ENCODE data around the gene C17orf107.
"Not testable (repeated sequence)": the region's sequence is repeated elsewhere in the genome, so short reads cannot be mapped to it uniquely, and the experiment has no call there.

The C17orf107 gene

GRCh38 chr17:4899341-4900230 lies at the start of gene C17orf107:
Gene C17orf107 (plus strand): TSS chr17:4899536. CDS start chr17:4899763, 227 bp downstream.
- peak in 1 of 2 experiments; percentile 42 for DNase-seq

- no peak for DNase-seq
Measured at GRCh38 chr17:4850246-4850645, 49.1 kb upstream of the C17orf107 start.

GRCh38 chr17:4851084-4851483 lies 48.3 kb upstream of the C17orf107 start:
- no peak for DNase-seq

GRCh38 chr17:4852567-4853207 lies 46.6 kb upstream of the C17orf107 start:
- DNase-seq: peak; percentile 41 to 47

- DNase-seq: no peak
Measured at GRCh38 chr17:4853208-4853671, 46.1 kb upstream of the C17orf107 start.

DNA sequence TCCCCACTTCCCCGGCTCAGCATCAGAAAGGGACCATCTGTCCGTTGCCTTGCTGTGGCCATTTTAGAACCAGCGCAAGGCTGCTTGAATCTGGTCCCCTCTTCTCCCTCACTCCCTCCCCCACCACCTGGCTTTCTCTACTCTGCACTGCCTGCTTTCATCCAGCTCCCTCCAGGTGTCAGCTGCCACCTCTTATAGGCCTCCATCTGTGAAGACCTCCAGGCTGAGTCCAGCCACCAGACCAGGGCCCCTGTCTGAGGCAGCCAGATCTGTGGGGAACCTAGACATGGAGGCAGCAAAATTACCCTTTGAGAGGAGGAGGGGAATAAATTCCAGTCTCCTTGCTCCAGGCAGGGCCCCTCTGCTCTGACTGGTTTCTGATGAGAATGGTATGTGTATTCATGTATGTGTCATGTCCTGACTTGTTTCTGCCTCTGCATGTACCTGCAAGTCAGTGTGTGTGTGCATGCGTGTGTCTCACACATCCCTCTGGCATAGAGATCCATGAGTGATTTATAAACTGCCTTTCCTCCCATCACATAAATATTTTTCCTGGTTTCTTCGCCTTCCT lies 45.1 kb upstream of the C17orf107 start:
- peak in 1 of 2 experiments; percentile 30 for DNase-seq

GRCh38 chr17:4856271-4856936 lies 42.9 kb upstream of the C17orf107 start:
- no peak for DNase-seq

GRCh38 chr17:4856937-4857314 lies 42.4 kb upstream of the C17orf107 start:
- DNase-seq: no peak

- not testable (repeated sequence) for DNase-seq
Measured at GRCh38 chr17:4857347-4857746, 42.0 kb upstream of the C17orf107 start.

GRCh38 chr17:4858068-4858881 lies 41.1 kb upstream of the C17orf107 start:
- no peak for DNase-seq

DNA sequence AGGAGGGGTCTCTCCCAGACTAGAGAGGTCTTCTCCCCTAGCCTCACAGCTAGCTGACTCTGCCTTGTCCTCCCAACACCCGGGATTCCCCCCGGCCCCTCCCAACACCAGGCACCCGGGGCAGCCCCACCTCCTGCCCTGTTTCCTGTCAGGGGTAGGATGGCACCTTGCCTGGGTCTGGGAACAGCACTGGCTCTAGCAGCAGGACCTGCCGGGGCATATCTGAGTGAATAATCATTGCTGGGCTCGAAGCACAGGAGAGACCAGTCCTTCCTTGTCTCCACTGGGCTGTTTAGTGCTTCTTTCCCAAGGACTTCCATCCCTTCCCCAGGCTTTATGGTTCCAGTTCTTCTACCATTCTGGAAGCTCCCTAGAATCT lies 40.5 kb upstream of the C17orf107 start:
- no peak for DNase-seq

DNA sequence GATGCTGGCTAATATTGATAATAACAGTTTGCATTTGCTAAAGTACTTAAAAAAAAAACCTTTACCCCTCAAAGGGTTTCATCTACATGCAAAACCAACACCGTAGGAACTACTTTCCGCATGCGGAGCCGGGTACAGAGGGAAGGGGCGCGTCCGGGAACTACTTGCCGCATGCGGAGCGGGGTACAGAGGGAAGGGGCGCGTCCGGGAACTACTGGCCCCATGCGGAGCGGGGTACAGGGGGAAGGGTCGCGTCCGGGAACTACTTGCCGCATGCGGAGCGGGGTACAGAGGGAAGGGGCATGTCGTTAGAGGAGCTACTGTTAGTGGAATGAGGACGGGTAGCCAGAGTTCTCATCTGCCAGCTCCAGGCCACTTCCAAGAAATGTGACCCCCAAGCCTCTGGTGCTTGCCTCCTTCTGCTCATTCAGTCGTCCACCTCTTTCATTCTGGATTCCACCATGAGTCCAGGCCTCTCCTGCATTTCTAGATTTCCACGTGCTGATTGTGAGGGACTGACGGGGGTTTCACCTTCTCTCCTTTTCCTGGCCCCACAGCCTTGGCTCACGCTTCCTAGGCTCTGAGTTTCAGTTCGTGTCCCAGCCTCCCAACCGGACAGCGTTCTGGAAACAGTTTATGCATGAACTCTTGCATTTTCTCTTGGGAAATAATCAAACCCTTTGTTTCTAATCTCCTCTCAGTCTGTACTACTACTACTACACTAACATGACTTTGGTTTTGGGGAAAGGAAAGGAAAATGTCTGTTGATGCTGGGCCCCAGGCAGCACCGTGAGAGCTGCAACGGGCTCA lies 39.3 kb upstream of the C17orf107 start:
- no peak for DNase-seq

GRCh38 chr17:4860651-4861050 lies 38.7 kb upstream of the C17orf107 start:
- no peak for DNase-seq

GRCh38 chr17:4861052-4861451 lies 38.3 kb upstream of the C17orf107 start:
- DNase-seq: no peak

DNA sequence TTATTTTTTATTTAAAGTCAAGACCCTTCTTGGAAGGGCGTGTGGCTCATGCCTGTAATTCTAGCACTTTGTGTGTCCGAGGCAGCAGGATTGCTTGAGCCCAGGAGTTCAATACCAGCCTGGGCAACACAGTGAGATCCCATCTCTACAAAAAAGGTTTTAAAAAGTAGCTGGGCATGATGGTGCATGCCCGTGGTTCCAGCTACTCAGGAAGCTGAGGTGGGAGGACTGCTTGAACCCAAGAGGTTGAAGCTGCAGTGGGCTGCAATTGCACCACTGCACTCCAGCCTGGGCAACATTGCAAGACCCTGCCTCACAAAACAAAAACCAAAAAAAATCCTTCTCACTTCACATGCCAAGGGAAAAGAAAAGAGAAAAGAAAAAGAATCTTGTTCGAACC lies 36.6 kb upstream of the C17orf107 start:
- DNase-seq: no peak

GRCh38 chr17:4863321-4863720 lies 36.0 kb upstream of the C17orf107 start:
- no peak for DNase-seq

DNA sequence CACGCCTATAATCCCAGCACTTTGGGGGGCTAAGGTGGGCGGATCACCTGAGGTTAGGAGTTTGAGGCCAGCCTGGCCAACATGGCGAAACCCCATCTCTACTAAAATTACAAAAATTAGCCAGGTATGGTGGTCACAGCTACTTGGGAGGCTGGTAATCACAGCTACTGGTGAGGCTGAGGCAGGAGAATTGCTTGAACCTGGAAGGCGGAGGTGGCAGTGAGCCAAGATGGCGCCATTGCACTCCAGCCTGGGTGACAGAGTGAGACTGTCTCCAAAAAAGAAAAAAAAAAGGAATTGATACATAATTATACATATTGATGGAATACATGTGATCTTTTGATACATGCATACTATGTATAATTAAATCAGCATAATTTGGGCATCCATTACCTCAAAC lies 31.8 kb upstream of the C17orf107 start:
- DNase-seq: not testable (repeated sequence)

- DNase-seq: not testable (repeated sequence)
Measured at GRCh38 chr17:4869058-4869998, 30.0 kb upstream of the C17orf107 start.

GRCh38 chr17:4870855-4871254 lies 28.5 kb upstream of the C17orf107 start:
- DNase-seq: no peak

DNA sequence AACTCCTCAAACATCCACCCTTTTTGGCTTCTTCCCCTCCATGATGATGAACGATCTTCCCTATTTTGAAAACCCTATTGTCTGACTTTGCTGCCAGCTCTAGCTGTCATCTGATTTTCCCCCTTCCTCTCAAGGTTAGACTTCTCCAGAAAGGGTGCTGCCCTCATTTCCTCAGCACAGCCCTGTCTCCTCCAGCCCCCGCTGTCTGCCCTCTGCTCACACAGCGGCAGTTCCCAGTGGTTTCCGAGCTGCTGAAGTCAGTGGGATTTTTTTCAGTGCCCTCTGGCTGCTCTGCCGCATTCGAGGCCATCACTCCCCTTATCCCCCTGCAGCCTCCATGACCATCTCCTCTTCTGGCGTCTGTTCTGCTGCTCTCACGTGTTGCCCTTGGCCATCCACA lies 26.6 kb upstream of the C17orf107 start:
- DNase-seq: no peak

Data from SHP77 (cell line).